ENCODE measurements around the gene GLRA3.
"Not testable (repeated sequence)": the region's sequence is repeated elsewhere in the genome, so short reads cannot be mapped to it uniquely, and the experiment has no call there.

The GLRA3 gene

GRCh38 chr4:174828845-174829701, at the start of gene GLRA3:
Gene GLRA3, minus strand, starts transcription at chr4:174829247. Its CDS starts 436 bp downstream, at chr4:174828811.
- peak; percentile 10 for DNase-seq

GRCh38 chr4:174874898-174875297, 45.9 kb upstream of the GLRA3 start:
- no peak for DNase-seq

- DNase-seq = no peak
Observed at GRCh38 chr4:174873931-174874330, 44.9 kb upstream of the GLRA3 start.

DNA sequence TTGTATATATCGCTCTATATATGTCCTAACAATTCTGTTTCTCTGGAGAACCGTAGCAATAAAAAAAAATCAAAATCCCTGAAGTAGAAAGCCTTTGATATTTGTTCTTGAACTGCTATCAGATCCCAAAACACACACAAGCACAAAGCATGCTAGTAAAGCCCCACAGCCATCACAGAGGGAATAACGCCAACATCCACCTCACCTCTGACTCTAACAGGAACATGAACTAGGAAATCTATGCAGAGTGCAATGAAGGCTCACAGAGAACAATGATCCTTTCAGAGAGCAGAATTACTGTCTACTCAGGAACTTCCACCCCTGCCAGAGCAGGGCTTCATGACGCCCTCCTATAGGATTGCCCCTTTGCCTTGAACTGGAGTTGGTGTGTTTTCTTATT, 44.1 kb upstream of the GLRA3 start:
- not testable (repeated sequence) for DNase-seq

DNA sequence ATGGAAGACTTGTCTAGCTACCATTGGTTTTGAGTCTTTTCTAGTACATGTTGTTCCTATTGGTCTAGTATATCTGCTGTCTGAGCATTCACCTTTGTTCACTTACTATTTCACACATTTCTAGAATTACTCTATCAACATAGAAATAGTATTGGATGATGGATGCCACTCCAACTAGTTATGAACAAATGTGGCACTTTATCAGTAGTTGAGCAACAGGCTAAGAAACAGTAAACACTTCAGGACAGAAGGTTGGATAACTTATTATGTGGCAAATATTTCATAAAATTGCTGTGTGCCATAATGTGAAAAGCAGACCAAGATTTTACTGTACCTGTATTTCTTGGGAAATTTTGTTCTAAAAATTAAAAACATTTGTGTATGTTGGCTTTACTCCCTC, 42.4 kb upstream of the GLRA3 start:
- DNase-seq = no peak

- no peak for DNase-seq
Observed at GRCh38 chr4:174870311-174870710, 41.3 kb upstream of the GLRA3 start.

DNA sequence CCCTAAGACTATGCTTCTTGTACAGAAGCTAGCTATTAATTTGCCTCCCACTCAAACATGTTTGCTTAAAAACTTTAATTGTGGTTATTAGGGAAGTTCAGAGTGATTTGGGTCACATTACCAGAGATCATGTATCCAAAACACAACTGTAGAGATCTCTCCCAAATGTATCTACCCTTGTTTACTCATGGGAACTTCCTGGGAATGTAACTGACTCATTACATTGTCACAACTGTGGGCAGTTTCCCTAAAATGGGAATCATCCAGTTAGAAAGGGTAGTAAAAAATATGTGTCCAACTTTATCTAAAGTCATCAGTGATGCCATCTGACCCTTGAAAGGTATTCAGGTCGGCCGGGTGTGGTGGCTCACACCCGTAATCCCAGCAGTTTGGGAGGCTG, 40.3 kb upstream of the GLRA3 start:
- DNase-seq = no peak

DNA sequence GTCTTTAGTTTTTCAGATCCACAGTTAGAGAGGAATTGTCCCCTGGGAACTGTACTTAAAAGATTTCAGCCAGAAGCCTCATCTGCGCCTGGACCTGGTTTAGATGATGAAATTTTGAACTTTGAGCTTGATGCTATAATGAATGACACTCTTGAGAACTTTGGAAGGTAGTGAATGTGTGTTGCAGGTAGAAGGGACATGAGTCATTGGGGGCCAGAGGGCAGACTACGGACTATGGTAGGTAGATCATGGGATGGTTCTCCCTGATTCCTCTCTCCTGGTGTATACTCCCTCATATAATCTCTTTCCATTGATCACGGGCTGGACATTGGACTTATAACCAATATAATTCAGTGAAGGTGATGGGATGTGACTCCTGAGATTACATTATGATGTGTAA, 38.9 kb upstream of the GLRA3 start:
- no peak for DNase-seq

- DNase-seq = no peak
Observed at GRCh38 chr4:174865418-174865985, 36.5 kb upstream of the GLRA3 start.

DNA sequence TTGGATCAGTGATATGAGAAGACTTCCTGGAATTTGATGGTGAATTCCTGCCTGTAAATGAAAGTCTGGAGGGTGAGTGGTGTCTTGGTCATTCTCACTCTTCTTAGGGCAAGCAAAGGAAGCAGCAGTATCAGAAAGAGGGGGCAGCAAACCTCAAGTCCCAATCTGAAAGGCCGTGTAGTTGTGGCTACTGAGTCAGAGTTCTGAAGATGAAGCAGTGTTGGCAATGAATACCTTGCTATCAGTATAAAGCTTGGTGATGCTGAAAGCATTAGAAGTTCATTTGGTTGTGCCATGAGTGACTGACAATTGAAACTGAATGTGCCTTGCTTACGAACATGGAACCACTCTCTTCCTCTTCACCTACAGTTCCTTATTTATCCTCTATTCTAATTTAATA, 35.0 kb upstream of the GLRA3 start:
- no peak for DNase-seq

- DNase-seq = no peak
Observed at GRCh38 chr4:174860588-174860987, 31.5 kb upstream of the GLRA3 start.

DNA sequence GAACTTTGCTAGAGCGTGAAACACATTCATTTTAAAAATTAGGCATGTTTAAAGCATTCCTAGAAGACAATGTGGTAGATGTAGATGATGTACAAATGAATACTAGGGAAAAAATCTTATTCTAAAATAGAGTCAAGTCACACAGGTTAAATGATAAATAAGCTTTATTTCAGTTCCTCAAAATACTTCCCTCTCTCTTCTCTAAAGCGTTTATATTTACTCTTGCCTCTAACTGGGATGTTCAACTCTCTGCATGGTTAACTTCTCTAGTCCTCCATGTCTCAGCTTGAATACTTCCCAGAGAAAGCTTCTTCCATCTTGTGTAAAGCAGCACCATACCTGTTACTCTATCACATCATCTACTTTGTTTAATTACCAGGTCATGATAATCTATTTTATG, 30.9 kb upstream of the GLRA3 start:
- no peak for DNase-seq

DNA sequence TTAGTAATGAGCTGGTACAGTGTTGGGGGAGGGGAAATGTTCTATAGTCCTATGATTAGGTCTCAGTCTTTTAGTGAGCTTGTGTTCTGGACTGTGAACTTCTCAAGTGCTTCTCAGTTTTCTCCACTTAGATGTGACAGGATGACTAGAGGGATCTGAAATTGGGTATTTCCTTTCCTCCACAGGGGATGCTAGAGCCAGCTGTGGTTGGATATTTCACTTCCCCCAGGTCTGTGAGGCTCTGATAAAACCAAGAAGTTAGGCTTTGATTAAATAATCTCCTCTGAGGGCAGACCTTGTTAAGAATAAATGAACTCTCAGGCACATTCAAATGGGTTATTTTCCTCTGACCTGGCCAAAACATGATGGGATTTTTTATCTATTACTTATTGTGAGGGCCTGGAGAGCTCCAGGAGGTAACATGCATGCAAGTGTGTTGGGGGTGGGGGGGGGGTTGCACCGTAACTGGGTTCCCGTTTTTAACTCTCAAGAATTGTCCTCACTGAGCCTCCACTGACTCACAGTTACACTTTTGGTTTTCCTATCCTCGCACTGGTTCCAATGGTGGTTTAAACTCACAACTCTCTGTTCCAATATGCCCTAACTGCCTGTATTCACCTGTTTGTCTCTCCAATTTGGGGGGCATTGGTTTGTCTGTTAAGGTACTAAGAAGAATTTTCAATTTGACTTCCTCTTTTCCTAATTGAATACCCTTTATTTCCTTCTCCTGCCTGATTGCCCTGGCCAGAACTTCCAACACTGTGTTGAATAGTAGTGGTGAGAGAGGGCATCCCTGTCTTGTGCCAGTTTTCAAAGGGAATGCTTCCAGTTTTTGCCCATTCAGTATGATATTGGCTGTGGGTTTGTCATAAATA, 28.1 kb upstream of the GLRA3 start:
- no peak for DNase-seq

- DNase-seq = no peak
Observed at GRCh38 chr4:174855050-174855449, 26.0 kb upstream of the GLRA3 start.

DNA sequence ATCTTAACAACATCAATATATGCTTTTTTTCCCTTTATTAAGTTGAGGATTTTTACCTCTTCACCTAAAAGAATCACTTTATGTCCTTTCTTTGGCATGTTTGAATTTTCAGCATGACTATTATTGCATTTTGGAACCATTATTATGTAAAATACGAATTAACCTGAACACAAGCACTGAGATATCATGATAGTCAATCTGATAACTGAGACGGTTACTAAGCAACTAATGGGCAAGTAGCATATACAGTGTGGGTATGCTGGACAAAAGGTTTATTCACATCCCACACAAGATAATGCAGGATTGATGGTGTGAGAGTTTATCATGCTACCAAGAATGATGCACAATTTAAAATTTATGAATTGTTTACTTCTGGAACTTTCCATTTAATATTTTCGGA, 24.6 kb upstream of the GLRA3 start:
- no peak for DNase-seq

- DNase-seq = no peak
Observed at GRCh38 chr4:174848596-174848995, 19.5 kb upstream of the GLRA3 start.

GRCh38 chr4:174847801-174848427, 18.9 kb upstream of the GLRA3 start:
- DNase-seq = no peak

GRCh38 chr4:174835536-174835935, 6.5 kb upstream of the GLRA3 start:
- no peak for DNase-seq

DNA sequence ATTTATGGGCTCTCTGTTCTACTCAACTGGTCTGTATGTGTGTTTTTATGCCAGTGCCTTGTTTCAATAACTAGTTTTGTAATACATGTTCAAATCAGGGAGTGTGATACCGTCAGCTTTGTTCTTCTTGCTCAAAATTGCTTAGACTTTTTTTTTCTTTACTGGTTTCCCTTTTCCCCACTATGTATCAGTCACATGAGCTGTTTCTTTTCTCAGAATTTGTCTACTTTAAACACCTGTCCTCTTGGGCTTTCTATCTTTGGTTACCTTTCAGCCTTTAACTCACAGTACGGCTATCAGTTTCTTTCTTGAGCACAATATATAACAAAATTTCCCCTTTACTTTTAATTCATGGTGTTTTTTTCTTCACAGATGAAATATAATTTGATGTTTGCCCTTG, 5.4 kb upstream of the GLRA3 start:
- no peak for DNase-seq

DNA sequence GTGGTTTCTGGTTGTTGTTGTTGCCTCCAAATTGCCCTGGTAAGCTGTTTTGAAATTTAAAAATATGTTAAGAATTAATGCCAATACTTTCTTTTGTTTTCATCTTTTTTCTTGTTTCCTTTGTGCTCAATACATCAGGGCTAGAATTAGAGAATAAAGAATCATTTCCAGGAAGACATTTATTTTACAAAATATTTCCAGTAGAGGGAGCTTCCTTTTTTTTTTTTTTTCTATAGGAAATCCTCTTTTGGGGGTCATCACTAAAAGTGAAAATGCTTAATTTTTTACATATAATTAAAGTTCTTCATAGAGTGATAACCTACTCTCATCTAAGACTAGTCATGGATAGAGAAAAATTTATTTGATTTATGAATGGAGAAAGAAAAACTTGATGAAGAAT, 2.4 kb downstream of the GLRA3 start:
- DNase-seq = no peak

GRCh38 chr4:174815282-174815681, 13.8 kb downstream of the GLRA3 start:
- DNase-seq = no peak

GRCh38 chr4:174813292-174813691, 15.8 kb downstream of the GLRA3 start:
- no peak for DNase-seq

DNA sequence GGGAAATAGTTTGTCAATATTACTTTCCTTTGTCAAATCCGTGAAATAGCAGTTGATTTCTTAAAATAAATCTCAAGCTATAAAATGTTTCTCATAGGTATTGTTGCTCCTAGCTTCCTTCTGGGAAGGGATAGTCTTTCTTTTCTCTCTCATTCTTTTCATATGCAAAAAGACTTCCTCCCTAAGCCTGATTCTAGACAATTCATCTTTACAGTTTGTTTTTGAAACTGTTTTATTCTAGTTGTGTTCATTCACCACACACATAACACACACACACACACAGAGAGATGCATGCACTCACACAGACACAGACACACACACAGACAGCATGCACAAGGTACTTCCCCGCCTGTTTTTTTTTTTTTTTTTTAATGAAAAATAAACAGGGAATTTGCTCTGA, 18.2 kb downstream of the GLRA3 start:
- DNase-seq = no peak
